GM12878 (cell line): ENCODE measurements around the gene KNSTRN.

Source experiments
- POLR2A ChIP-seq: IDR thresholded peaks from 2 replicates; pipeline ENCODE4 v1.6.1; 2011; ENCODE audit warnings: low read depth, mild to moderate bottlenecking, low read length
- USF2 ChIP-seq: IDR thresholded peaks from 2 replicates; pipeline ENCODE4 v1.6.1; 2011; ENCODE audit warnings: low read depth, low read length, improper control_type of control experiment, borderline replicate concordance
- TF ChIP-seq, protein P1 (sequence below), 3 experiments: IDR thresholded peaks in 2 of 3; conservative IDR thresholded peaks in 1 of 3; 2 replicates each; pipeline ENCODE4 v1.5.1; 2011; ENCODE audit warnings: low read depth in 3 of 3, low read length in 3 of 3, mild to moderate bottlenecking in 3 of 3, control low read depth in 2 of 3, moderate library complexity in 2 of 3, inconsistent platforms in 1 of 3, mixed read lengths in 1 of 3; ENCODE audit not compliant: control insufficient read depth in 2 of 3, insufficient read depth in 1 of 3; ENCODE audit errors: extremely low read depth in 1 of 3

GRCh38 chr15:40416056-40416455 lies 33.5 kb downstream of the KNSTRN start:
- TF ChIP-seq, protein P1, sequence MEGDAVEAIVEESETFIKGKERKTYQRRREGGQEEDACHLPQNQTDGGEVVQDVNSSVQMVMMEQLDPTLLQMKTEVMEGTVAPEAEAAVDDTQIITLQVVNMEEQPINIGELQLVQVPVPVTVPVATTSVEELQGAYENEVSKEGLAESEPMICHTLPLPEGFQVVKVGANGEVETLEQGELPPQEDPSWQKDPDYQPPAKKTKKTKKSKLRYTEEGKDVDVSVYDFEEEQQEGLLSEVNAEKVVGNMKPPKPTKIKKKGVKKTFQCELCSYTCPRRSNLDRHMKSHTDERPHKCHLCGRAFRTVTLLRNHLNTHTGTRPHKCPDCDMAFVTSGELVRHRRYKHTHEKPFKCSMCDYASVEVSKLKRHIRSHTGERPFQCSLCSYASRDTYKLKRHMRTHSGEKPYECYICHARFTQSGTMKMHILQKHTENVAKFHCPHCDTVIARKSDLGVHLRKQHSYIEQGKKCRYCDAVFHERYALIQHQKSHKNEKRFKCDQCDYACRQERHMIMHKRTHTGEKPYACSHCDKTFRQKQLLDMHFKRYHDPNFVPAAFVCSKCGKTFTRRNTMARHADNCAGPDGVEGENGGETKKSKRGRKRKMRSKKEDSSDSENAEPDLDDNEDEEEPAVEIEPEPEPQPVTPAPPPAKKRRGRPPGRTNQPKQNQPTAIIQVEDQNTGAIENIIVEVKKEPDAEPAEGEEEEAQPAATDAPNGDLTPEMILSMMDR (IDR thresholded peaks at IDR 0.05 in 2 of 3, conservative IDR thresholded peaks at IDR 0.05 in 1 of 3; ENCODE audit: control insufficient read depth in 2 of 3, extremely low read depth in 1 of 3, insufficient read depth in 1 of 3, low read depth in 3 of 3, low read length in 3 of 3) = no peak
- TF ChIP-seq USF2 (no peak), POLR2A (no peak)
